Measurements from ENCODE around the gene KRTAP5-2.
A peak's percentile ranks its signal among the peaks of the same experiment; 100 is the strongest.
"Not testable (repeated sequence)": the region's sequence is repeated elsewhere in the genome, so short reads cannot be mapped to it uniquely, and the experiment has no call there.

KRTAP5-2 gene

GRCh38 chr11:1597994-1598380 is at the start of gene KRTAP5-2:
Gene KRTAP5-2 (minus strand): TSS chr11:1598294. CDS start chr11:1598250, 44 bp downstream.
- no peak for DNase-seq (ENCODE audit: low spot score)

DNA sequence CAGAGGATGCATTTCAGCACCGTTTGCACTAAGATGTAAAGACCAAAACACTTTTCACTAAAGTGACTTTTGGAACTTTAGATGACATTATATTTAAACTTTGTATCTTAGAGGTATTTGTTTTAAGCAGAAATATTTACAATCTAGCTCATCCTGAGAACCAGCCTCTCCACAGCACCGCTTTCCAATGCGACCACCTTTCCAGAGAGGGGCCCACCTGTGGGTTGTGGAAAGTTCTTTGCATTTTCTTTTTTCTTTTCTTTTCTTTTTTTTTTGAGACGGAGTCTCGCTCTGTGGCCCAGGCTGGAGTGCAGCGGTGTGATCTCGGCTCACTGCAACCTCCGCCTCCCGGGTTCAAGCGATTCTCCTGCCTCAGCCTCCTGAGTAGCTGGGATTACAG is 48.4 kb upstream of the KRTAP5-2 start:
- DNase-seq (ENCODE audit: low spot score) = not testable (repeated sequence)

DNA sequence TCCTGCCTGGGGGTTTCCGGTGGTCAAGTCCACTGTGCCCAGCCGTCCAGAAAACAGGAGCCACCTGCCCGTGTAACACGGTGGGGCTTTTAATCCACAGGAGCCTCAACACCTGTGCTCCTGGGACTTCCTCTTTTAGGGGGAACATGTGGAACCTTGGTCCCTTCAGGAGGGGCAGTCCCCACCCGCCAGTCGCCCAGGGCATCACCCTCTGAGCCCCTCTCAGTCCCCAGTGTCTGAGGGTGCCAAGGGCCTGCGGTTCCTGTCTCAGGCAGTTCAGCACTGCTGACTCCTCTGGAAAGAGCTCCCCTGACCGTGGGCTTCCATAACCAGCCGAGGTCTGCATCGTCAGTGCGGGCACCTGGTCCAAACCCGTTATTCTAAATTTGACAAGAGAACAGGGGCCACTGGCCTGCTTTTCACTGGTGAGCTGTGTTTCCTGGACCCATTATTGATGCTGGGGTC is 47.3 kb upstream of the KRTAP5-2 start:
- DNase-seq (ENCODE audit: low spot score) = no peak

- DNase-seq (ENCODE audit: low spot score) = no peak
These were observed 46.7 kb upstream of the KRTAP5-2 start for GRCh38 chr11:1644601-1645356.

GRCh38 chr11:1643146-1643690 is 45.1 kb upstream of the KRTAP5-2 start:
- DNase-seq (ENCODE audit: low spot score) = no peak

DNA sequence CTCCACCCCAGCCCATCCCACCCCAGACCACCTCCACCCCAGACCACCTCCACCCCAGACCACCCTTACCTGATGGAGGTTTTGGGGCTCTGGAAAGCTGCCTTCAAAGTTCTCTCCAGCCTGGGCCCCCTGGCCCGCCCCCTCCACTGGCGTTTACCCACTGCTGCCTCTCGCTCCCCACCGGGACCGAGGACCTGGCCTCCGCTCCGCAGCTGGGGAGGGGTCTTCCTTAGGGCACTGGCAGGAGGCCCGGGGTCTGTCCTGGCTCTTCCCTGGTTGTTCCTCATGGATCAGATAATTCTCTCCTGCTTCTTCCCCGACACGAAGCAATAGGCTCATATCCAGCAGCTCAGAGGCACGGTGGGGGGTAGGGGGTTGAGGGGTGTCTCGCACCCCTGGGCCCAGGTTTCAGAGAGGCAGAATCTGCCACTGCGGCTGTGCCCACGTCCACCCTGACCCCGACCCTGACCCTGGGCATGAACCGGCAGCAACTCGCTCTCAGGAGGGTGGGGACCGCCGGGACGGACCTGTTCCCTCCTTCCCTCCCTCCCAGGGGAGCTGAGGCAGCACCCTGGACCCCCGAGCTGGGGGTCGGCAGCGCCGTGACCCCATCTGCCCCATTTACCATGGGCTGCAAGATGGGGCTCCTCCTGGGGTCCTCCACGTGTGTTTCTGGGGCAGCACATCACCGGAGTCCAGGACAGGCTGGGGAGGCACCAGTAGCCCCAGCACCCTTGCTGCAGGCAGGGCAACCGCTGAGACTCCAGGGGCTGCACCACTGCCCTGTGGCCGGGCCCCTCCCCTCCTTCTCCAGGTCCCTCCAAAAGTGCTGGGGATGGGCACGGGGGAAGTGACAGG is 44.4 kb upstream of the KRTAP5-2 start:
- DNase-seq (ENCODE audit: low spot score) = no peak

DNA sequence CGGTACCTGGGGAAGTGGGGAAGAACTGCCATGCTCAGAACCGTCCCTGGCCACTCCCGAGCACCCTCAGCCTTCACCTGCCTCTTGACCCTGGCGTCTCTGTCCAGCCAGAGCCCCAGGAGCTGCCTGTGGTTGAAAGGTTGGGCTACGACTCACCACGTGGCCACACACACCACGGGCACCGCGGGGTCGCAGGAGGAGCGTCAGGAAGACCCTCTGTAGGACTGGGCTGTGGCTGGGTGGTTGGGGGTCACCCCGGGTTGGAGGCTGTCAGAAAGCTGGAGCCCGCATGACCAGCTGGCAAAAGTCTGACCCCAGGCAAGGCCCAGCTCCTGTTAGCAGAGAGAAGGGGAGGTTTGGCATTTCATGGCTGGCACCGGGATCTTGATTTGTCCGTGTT is 43.0 kb upstream of the KRTAP5-2 start:
- DNase-seq (ENCODE audit: low spot score) = no peak

DNA sequence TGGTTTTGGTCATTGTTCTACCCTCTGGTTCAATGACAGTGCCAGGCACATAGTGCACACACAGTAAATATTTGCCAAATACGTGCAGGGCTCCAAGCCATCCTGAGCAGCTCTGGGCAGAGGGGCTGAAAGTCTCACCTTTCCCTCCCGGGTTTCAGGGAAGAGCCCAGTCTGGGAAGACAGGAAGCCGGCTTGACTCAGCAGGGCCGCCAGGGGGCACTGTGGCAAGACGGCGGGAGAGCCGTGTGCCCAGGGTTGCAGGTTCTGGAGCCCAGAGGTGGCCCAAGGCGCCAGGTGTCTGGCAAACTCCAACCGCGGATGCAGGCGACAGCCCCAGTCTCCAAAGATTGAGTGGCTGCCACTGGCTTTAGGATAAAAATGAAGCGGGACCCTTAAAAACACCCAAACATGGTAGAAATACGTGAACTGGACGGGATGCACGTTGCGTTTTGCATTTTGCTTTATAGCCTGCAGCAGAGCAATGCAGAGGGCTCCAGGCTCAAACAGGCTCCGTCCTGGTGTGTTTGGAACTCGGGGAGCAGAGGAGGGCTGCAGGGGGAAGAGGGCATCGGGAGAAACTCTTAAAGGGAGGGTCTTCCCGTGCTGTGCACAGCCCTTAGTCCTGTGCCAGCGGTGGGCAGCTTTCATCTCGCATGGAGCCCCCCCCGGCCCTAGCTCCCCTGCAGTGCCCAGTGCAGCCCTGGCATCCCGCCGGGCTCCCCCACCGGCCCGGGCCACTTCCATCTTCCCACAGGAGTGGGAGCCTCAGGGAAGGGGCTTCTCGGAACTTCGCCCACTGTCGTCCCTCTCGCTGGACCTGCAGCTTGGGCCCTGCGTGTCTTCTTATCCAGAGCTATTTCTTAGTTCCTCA is 42.2 kb upstream of the KRTAP5-2 start:
- peak; percentile 35 for DNase-seq (ENCODE audit: low spot score)

GRCh38 chr11:1639666-1640065 is 41.6 kb upstream of the KRTAP5-2 start:
- DNase-seq (ENCODE audit: low spot score) = no peak

- DNase-seq (ENCODE audit: low spot score) = no peak
These were observed 41.1 kb upstream of the KRTAP5-2 start for GRCh38 chr11:1639102-1639620.

- DNase-seq (ENCODE audit: low spot score) = no peak
These were observed 40.2 kb upstream of the KRTAP5-2 start for GRCh38 chr11:1638344-1638743.

GRCh38 chr11:1637628-1638027 is 39.5 kb upstream of the KRTAP5-2 start:
- no peak for DNase-seq (ENCODE audit: low spot score)

- DNase-seq (ENCODE audit: low spot score) = no peak
These were observed 38.3 kb upstream of the KRTAP5-2 start for GRCh38 chr11:1636291-1636950.

GRCh38 chr11:1633864-1634263 is 35.8 kb upstream of the KRTAP5-2 start:
- no peak for DNase-seq (ENCODE audit: low spot score)

- DNase-seq (ENCODE audit: low spot score) = no peak
These were observed 34.1 kb upstream of the KRTAP5-2 start for GRCh38 chr11:1632053-1632714.

DNA sequence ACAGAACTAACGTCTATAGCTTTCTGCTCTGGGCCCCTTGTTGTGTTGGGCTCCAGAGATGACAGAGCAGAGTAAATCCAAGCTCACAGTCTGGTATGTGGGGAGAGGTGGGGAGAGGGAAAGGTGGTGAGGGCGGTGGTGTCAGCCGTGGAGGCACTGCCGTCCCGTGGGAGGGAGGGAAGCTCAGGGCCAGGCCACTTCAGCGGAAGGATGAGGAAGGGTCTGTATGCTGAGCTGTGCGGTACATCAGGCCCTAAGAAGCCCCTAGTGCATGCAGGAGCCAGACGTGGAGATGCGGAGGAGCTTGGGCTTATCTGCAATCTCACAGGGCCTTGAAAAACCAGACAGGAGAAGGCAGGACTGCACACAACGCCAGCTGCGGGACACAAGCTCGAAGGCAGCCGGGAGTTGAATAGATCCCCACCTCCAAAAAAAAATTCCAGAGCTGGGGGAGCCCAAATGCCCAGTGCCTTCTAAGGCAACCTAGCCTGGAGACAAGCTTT is 33.0 kb upstream of the KRTAP5-2 start:
- no peak for DNase-seq (ENCODE audit: low spot score)

- DNase-seq (ENCODE audit: low spot score) = no peak
These were observed 32.2 kb upstream of the KRTAP5-2 start for GRCh38 chr11:1630271-1630670.

DNA sequence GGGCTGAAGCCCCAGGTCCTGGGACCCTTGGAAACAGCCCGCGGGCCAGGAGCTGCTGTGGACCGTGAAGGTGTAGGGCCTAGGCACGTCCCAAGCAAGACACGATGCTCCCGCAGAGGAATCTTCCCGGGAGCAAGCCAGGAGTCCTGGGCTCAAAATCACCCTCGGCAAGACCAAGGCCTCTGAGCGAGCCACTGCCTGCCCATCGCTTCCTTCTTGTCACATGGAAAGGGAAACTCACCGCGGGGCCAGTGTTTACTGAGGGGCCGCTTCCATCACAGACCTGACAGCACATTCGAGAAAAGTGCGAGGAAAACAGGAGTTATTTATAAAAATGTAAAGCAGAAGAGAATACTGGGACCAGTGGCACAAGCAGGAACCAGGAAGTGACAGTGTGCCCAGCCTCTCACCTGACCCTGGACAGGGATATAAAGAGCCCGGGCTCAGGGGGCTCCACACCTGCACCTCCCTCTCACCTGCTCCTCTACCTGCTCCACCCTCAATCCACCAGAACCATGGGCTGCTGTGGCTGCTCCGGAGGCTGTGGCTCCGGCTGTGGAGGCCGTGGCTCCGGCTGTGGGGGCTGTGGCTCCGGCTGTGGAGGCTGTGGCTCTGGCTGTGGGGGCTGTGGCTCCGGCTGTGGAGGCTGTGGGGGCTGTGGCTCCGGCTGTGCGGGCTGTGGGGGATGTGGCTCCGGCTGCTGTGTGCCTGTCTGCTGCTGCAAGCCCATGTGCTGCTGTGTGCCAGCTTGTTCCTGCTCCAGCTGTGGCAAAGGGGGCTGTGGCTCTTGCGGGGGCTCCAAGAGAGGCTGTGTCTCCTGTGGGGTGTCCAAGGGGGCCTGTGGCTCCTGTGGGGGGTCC is 31.5 kb upstream of the KRTAP5-2 start, which contains the start of gene KRTAP5-5:
KRTAP5-5 (plus strand) TSS at position 450 of the 860 bp plus-strand sequence; CDS start at position 516, 66 bp downstream.
- DNase-seq (ENCODE audit: low spot score) = no peak

Measured in NAMALWA (cell line).